H9 (cell line): ENCODE measurements around the gene DPP10. TPM values are rescaled to one million over a fixed set of nuclear protein-coding genes. Genes with fewer than 3 reads are reported as not detected.

Experiments
- DNase-seq: peaks from one replicate; pipeline ENCODE4 v3.0.0-alpha.2; 2017
- H2AFZ ChIP-seq: one replicate; pipeline ENCODE4 v1.6.1; 2013; ENCODE audit warnings: mild to moderate bottlenecking, low read length, control low read depth, moderate library complexity
- H2AK5ac ChIP-seq: 2 replicates; pipeline ENCODE4 v1.6.1; 2013; ENCODE audit warnings: low read length, control low read depth, mixed read lengths; ENCODE audit not compliant: insufficient read length
- H2BK120ac ChIP-seq: one replicate; pipeline ENCODE4 v1.6.1; 2013; ENCODE audit warnings: low read depth, mild to moderate bottlenecking, low read length, control low read depth, inconsistent platforms; ENCODE audit not compliant: poor library complexity, severe bottlenecking
- H2BK12ac ChIP-seq: 2 replicates; pipeline ENCODE4 v1.6.1; 2013; ENCODE audit warnings: low read length, control low read depth, mixed read lengths, low read depth; ENCODE audit not compliant: insufficient read length
- H2BK15ac ChIP-seq: 2 replicates; pipeline ENCODE4 v1.6.1; 2013; ENCODE audit warnings: low read depth, low read length, control low read depth
- H2BK20ac ChIP-seq: one replicate; pipeline ENCODE4 v1.6.1; 2013; ENCODE audit warnings: low read depth, mild to moderate bottlenecking, low read length, control low read depth, inconsistent platforms; ENCODE audit not compliant: poor library complexity, severe bottlenecking
- H2BK5ac ChIP-seq: 2 replicates; pipeline ENCODE4 v1.6.1; 2013; ENCODE audit warnings: low read length, control low read depth, mixed read lengths; ENCODE audit not compliant: insufficient read length
- H3K14ac ChIP-seq: 2 replicates; pipeline ENCODE4 v1.6.1; 2013; ENCODE audit warnings: low read length, control low read depth; ENCODE audit not compliant: insufficient read depth
- H3K18ac ChIP-seq: 2 replicates; pipeline ENCODE4 v1.6.1; 2013; ENCODE audit warnings: low read depth, mild to moderate bottlenecking, mixed read lengths, low read length, control low read depth; ENCODE audit not compliant: insufficient read length
- H3K23ac ChIP-seq: 2 replicates; pipeline ENCODE4 v1.6.1; 2013; ENCODE audit warnings: low read length, control low read depth, mixed read lengths, low read depth; ENCODE audit not compliant: insufficient read length
- H3K23me2 ChIP-seq: 2 replicates; pipeline ENCODE4 v1.6.1; 2013; ENCODE audit warnings: low read depth, mild to moderate bottlenecking, mixed read lengths, low read length, control low read depth; ENCODE audit not compliant: insufficient read length, poor library complexity, severe bottlenecking
- H3K27ac ChIP-seq: 2 replicates; pipeline ENCODE4 v1.5.1; 2013; ENCODE audit warnings: low read length, control low read depth, mixed read lengths, low read depth; ENCODE audit not compliant: insufficient read length
- H3K27me3 ChIP-seq: 2 replicates; pipeline ENCODE4 v1.6.1; 2013; ENCODE audit warnings: low read length, control low read depth, inconsistent platforms; ENCODE audit not compliant: insufficient read depth
- H3K4ac ChIP-seq: 2 replicates; pipeline ENCODE4 v1.6.1; 2013; ENCODE audit warnings: low read depth, mild to moderate bottlenecking, control low read depth, inconsistent platforms, low read length, moderate library complexity
- H3K4me1 ChIP-seq: 2 replicates; pipeline ENCODE4 v1.6.1; 2013; ENCODE audit warnings: low read length, control low read depth, inconsistent platforms; ENCODE audit not compliant: insufficient read depth
- H3K4me2 ChIP-seq: 2 replicates; pipeline ENCODE4 v1.6.1; 2013; ENCODE audit warnings: low read length, control low read depth, mixed read lengths; ENCODE audit not compliant: insufficient read length, insufficient read depth
- H3K56ac ChIP-seq: 2 replicates; pipeline ENCODE4 v1.6.1; 2013; ENCODE audit warnings: low read depth, mild to moderate bottlenecking, mixed read lengths, low read length, control low read depth; ENCODE audit not compliant: insufficient read length
- H3K79me1 ChIP-seq: 2 replicates; pipeline ENCODE4 v1.6.1; 2013; ENCODE audit warnings: low read depth, mild to moderate bottlenecking, moderate library complexity, low read length, control low read depth, inconsistent platforms; ENCODE audit not compliant: insufficient read depth, poor library complexity, severe bottlenecking
- H3K79me2 ChIP-seq: 2 replicates; pipeline ENCODE4 v1.6.1; 2013; ENCODE audit warnings: low read length, control low read depth, inconsistent platforms; ENCODE audit not compliant: insufficient read depth
- H3K9ac ChIP-seq: 2 replicates; pipeline ENCODE4 v1.6.1; 2013; ENCODE audit warnings: low read length, control low read depth, mixed read lengths; ENCODE audit not compliant: insufficient read length; ENCODE audit errors: extremely low read depth
- H3K9me3 ChIP-seq: one replicate; pipeline ENCODE4 v1.6.1; 2013; ENCODE audit warnings: low read depth, low read length, inconsistent platforms; ENCODE audit not compliant: control insufficient read depth
- H3T11ph ChIP-seq: one replicate; pipeline ENCODE4 v1.6.1; 2013; ENCODE audit warnings: mild to moderate bottlenecking, low read length, control low read depth, inconsistent platforms
- H4K20me1 ChIP-seq: one replicate; pipeline ENCODE4 v1.6.1; 2013; ENCODE audit not compliant: control insufficient read depth, insufficient read length, insufficient read depth
- H4K5ac ChIP-seq: 2 replicates; pipeline ENCODE4 v1.6.1; 2013; ENCODE audit warnings: low read depth, mild to moderate bottlenecking, mixed read lengths, low read length, control low read depth; ENCODE audit not compliant: insufficient read length
- H4K8ac ChIP-seq: replicated peaks from 2 replicates; pipeline ENCODE4 v1.6.1; 2013; ENCODE audit warnings: low read length, control low read depth, mixed read lengths, low read depth; ENCODE audit not compliant: insufficient read length
- H4K91ac ChIP-seq: 2 replicates; pipeline ENCODE4 v1.6.1; 2013; ENCODE audit warnings: low read depth, mild to moderate bottlenecking, moderate library complexity, mixed read lengths, low read length, control low read depth; ENCODE audit not compliant: insufficient read length
- H3K27ac Mint-ChIP-seq, 3 experiments: 2 replicates in 2 of 3; 3 replicates in 1 of 3; pipeline ENCODE4 v1.8.0; 2020 to 2021; ENCODE audit warnings: mixed read lengths in 3 of 3, mild to moderate bottlenecking in 1 of 3, moderate library complexity in 1 of 3
- H3K27me3 Mint-ChIP-seq: 2 replicates; pipeline ENCODE4 v1.8.0; 2021; ENCODE audit warnings: low read depth, mild to moderate bottlenecking, moderate library complexity, mixed read lengths
- H3K36me3 Mint-ChIP-seq, 3 experiments: 2 replicates in 2 of 3; 3 replicates in 1 of 3; pipeline ENCODE4 v1.8.0; 2020 to 2021; ENCODE audit warnings: low read depth in 3 of 3, mixed read lengths in 3 of 3; ENCODE audit not compliant: insufficient read depth in 1 of 3
- H3K4me1 Mint-ChIP-seq, 2 experiments: 2 replicates each; pipeline ENCODE4 v1.8.0; 2020; ENCODE audit warnings: mixed read lengths in 2 of 2
- H3K4me3 Mint-ChIP-seq, 2 experiments: 2 replicates in 1 of 2; 3 replicates in 1 of 2; pipeline ENCODE4 v1.8.0; 2020 to 2021; ENCODE audit warnings: mild to moderate bottlenecking in 2 of 2, mixed read lengths in 2 of 2, moderate library complexity in 1 of 2
- H3K9me3 Mint-ChIP-seq, 2 experiments: 2 replicates in 1 of 2; 3 replicates in 1 of 2; pipeline ENCODE4 v1.8.0; 2020; ENCODE audit warnings: mild to moderate bottlenecking in 2 of 2, mixed read lengths in 2 of 2, moderate library complexity in 1 of 2
- WGBS: extraction: QIAGEN DNeasy Blood & Tissue Kit; methylation state at CpG from one replicate; pipeline ENCODE4 v1.1.7; 2013; ENCODE audit warnings: missing lambda C conversion rate, low lambda C conversion rate, mixed read lengths; ENCODE audit not compliant: insufficient read length; ENCODE audit errors: extremely low coverage; 5-methylcytosine and 5-hydroxymethylcytosine counted together
- total RNA-seq: library from RNA; stranded (reverse); gene quantifications from 2 replicates; pipeline ENCODE4 v1.2.1, GENCODE V29; 2021
- TF ChIP-seq, protein P1 (sequence below): fragments of 200-600 bp; sonication (generic); conservative IDR thresholded peaks from 3 replicates; pipeline ENCODE4 v1.8.0; 2021; ENCODE audit warnings: antibody characterized with exemption, mild to moderate bottlenecking

The DPP10 gene
- total RNA-seq, 1 experiment from 2014 or later, result 11.3 TPM

DNA sequence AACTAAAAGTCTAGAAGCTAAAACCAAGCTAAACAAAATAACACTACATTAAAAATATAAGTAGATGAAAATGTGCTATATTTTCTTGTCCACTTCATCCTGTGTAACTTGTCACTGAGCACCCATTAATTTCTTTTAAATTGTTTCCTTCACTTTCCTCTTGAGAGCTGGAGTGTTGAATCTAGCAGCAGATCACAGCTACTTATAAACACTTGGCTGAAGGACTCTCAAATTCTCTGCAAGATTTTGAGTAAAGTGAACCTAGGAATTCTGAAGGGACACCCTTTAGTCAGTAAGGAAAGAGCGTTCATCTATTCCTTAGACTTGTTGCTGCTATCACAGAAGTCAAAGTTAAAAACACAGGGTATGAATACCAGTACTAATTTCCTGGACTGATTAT lies 1163.9 kb downstream of the DPP10 start:
- Histone ChIP-seq H2BK120ac (no peak overlapping the region), H3K18ac (no peak overlapping the region), H3K9ac (no peak overlapping the region), H3K4me1 (no peaks in the 10 kb centered on the region), H3K4me2 (no peak overlapping the region), H3T11ph (no peak overlapping the region), H2AK5ac (no peak overlapping the region), H3K23ac (no peak overlapping the region), H2BK20ac (no peak overlapping the region), H3K4ac (no peak overlapping the region), H3K9me3 (no peaks in the 10 kb centered on the region), H3K14ac (no peak overlapping the region), H3K23me2 (no peaks in the 10 kb centered on the region), H2AFZ (no peak overlapping the region), H4K91ac (no peak overlapping the region), H3K56ac (no peak overlapping the region), H3K79me2 (no peaks in the 10 kb centered on the region), H2BK15ac (no peak overlapping the region), H3K27ac (no peak overlapping the region), H2BK5ac (no peak overlapping the region), H3K79me1 (no peaks in the 10 kb centered on the region), H3K27me3 (no peaks in the 10 kb centered on the region), H2BK12ac (no peak overlapping the region), H4K5ac (no peak overlapping the region), H4K20me1 (no peaks in the 10 kb centered on the region), H4K8ac (no peak overlapping the region)
- TF ChIP-seq, protein P1, sequence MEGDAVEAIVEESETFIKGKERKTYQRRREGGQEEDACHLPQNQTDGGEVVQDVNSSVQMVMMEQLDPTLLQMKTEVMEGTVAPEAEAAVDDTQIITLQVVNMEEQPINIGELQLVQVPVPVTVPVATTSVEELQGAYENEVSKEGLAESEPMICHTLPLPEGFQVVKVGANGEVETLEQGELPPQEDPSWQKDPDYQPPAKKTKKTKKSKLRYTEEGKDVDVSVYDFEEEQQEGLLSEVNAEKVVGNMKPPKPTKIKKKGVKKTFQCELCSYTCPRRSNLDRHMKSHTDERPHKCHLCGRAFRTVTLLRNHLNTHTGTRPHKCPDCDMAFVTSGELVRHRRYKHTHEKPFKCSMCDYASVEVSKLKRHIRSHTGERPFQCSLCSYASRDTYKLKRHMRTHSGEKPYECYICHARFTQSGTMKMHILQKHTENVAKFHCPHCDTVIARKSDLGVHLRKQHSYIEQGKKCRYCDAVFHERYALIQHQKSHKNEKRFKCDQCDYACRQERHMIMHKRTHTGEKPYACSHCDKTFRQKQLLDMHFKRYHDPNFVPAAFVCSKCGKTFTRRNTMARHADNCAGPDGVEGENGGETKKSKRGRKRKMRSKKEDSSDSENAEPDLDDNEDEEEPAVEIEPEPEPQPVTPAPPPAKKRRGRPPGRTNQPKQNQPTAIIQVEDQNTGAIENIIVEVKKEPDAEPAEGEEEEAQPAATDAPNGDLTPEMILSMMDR, result no peak
- Mint-ChIP-seq H3K27ac (no peak overlapping the region), H3K9me3 (no peaks in the 10 kb centered on the region), H3K36me3 (no peaks in the 10 kb centered on the region), H3K4me3 (no peak overlapping the region), H3K4me1 (peaks cover 20 to 28% of the 10 kb centered on the region in 2 experiments), H3K27me3 (no peaks in the 10 kb centered on the region)
- WGBS, result no CpG with 5 or more reads among the region's 1 CpG
- DNase-seq, result no peak
